GM15510 (cell line): Measurements from ENCODE around the gene IQGAP2.

ENCODE experiments used
- POLR2A ChIP-seq: IDR thresholded peaks from 3 replicates; pipeline ENCODE4 v1.6.1; 2011; ENCODE audit warnings: borderline replicate concordance; ENCODE audit not compliant: insufficient read length; ENCODE audit errors: extremely low read depth

The IQGAP2 gene

GRCh38 chr5:76425928-76426804, 23.1 kb downstream of the IQGAP2 start:
- no peak for TF ChIP-seq POLR2A

GRCh38 chr5:76427206-76428140, 24.4 kb downstream of the IQGAP2 start:
- TF ChIP-seq POLR2A = no peak

- TF ChIP-seq POLR2A = no peak
These were observed 30.2 kb downstream of the IQGAP2 start for GRCh38 chr5:76433261-76433660.

GRCh38 chr5:76438025-76438424, 34.9 kb downstream of the IQGAP2 start:
- TF ChIP-seq POLR2A = no peak

- no peak for TF ChIP-seq POLR2A
These were observed 36.1 kb downstream of the IQGAP2 start for GRCh38 chr5:76439201-76439600.

- TF ChIP-seq POLR2A = no peak
These were observed 36.8 kb downstream of the IQGAP2 start for GRCh38 chr5:76439929-76440328.

- TF ChIP-seq POLR2A = no peak
These were observed 38.0 kb downstream of the IQGAP2 start for GRCh38 chr5:76441101-76441500.

GRCh38 chr5:76441890-76442673, 39.0 kb downstream of the IQGAP2 start:
- no peak for TF ChIP-seq POLR2A

GRCh38 chr5:76443066-76443800, 40.1 kb downstream of the IQGAP2 start:
- no peak for TF ChIP-seq POLR2A

GRCh38 chr5:76445063-76445462, 42.0 kb downstream of the IQGAP2 start:
- no peak for TF ChIP-seq POLR2A

- no peak for TF ChIP-seq POLR2A
These were observed 42.7 kb downstream of the IQGAP2 start for GRCh38 chr5:76445830-76446229.

GRCh38 chr5:76446776-76447175, 43.7 kb downstream of the IQGAP2 start:
- TF ChIP-seq POLR2A = no peak

- no peak for TF ChIP-seq POLR2A
These were observed 46.5 kb downstream of the IQGAP2 start for GRCh38 chr5:76449606-76450005.

GRCh38 chr5:76450054-76450453, 47.0 kb downstream of the IQGAP2 start:
- TF ChIP-seq POLR2A = no peak

GRCh38 chr5:76451031-76451701, 48.1 kb downstream of the IQGAP2 start:
- TF ChIP-seq POLR2A = no peak
